Kidney (tissue), 14 donors: Measurements from ENCODE around the gene PXT1. TPM values are rescaled to one million over a fixed set of nuclear protein-coding genes. Genes with fewer than 3 reads are reported as not detected.

ENCODE experiments used
- DNase-seq, 5 donors: peaks; one replicate each; pipeline ENCODE4 v3.0.0-alpha.2; 2013 to 2020
- FAIRE-seq: peaks from 2 replicates; lab custom pipeline; 2012; peaks lifted over from hg19 to GRCh38; lab: Jason Lieb, UNC
- H3K27ac ChIP-seq, 2 donors: one replicate each; pipeline ENCODE4 v1.7.0; 2013; ENCODE audit warnings: low read depth in 2 of 2, low read length in 2 of 2, inconsistent platforms in 1 of 2
- H3K27me3 ChIP-seq: one replicate; pipeline ENCODE4 v1.7.1; 2013; ENCODE audit warnings: low read length, inconsistent platforms; ENCODE audit not compliant: control insufficient read depth, insufficient read depth
- H3K36me3 ChIP-seq, 3 donors: one replicate each; pipeline versions ENCODE4 v1.7.0 to v1.7.1; 2013; ENCODE audit warnings: low read length in 3 of 3, control low read depth in 1 of 3, inconsistent platforms in 1 of 3; ENCODE audit not compliant: insufficient read depth in 3 of 3, control insufficient read depth in 2 of 3
- H3K4me1 ChIP-seq, 3 donors: one replicate each; pipeline versions ENCODE4 v1.7.0 to v1.7.1; 2013; ENCODE audit warnings: low read length in 3 of 3, inconsistent platforms in 1 of 3, low read depth in 1 of 3; ENCODE audit not compliant: control insufficient read depth in 2 of 3, insufficient read depth in 2 of 3
- H3K4me3 ChIP-seq, 3 donors: one replicate each; pipeline versions ENCODE4 v1.7.0 to v1.8.1; 2013; ENCODE audit warnings: low read length in 3 of 3, control low read depth in 1 of 3, inconsistent platforms in 1 of 3
- H3K9ac ChIP-seq, 3 donors: one replicate each; pipeline versions ENCODE4 v1.7.0 to v1.7.1; 2013; ENCODE audit warnings: low read length in 3 of 3, control low read depth in 1 of 3, inconsistent platforms in 1 of 3
- H3K9me3 ChIP-seq, 3 donors: one replicate each; pipeline versions ENCODE4 v1.7.0 to v1.7.1; 2013; ENCODE audit warnings: low read length in 3 of 3, control low read depth in 1 of 3, inconsistent platforms in 1 of 3; ENCODE audit not compliant: control insufficient read depth in 2 of 3, insufficient read depth in 1 of 3
- intact Hi-C: fragments of 100-400 bp; cut with DNase I; formaldehyde crosslinking; loops from one replicate; pipeline ENCODE4 v1.11.1; 2022
- polyA plus RNA-seq: library from polyadenylated mRNA; stranded (reverse); fragments of 350-450 nt; fragmentation: Illumina TruSeq; extraction: RNeasy Lipid Tissue Mini Kit (QIAGEN cat#74804); gene quantifications from one replicate; pipeline ENCODE4 v1.2.3, GENCODE V29; 2014; ENCODE audit warnings: low read depth, low replicate concordance; ENCODE audit not compliant: insufficient read depth
- total RNA-seq: library from RNA; stranded (reverse); fragmentation: NEBNext Ultra II Directional; extraction: Animal tissue kit (Norgen Biotek cat#: 25700); gene quantifications from one replicate; pipeline ENCODE4 v1.2.1, GENCODE V29; 2021
- TF ChIP-seq, protein P1 (sequence below): IDR thresholded peaks from 3 replicates; pipeline ENCODE4 v1.5.1; 2012; ENCODE audit warnings: mild to moderate bottlenecking, moderate library complexity, borderline replicate concordance; ENCODE audit not compliant: insufficient read depth; ENCODE audit errors: extremely low read depth
- donor health status: control.
- donor health status: control.
- donor health status: control.
- donor health status: control.
- donor health status: control.
- donor health status: DM: yes; HTN: yes; CAD: no.
- donor health status: Normal renal cell carcinoma (clear cell type).

PXT1 gene
- total and polyA plus RNA-seq, 2 donors from 2014 or later: 0.13 TPM; not detected in 1

DNA sequence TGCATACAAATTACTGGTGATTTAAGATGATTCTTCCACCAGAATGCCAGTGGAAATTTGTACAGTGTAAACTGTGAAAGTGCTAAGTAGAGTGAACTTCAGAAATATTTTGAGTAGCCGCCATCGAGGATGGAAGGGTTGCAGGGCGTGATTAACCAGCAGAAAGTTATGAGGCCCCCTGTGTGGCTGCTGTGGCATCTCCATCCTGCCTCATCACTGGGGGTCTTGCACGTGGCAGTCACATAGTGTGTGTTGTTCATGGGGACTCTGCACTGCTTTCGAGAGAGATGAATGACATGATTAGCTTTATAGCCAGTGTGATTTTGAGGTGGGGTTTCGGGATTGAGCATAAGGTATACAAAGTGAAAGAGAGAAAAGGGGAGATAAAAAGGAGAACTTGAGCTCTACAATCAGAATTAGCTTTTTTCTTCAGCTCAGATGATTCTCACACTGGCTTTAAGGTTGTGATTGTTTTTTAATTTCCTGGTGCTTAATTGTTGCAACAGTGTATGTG is 26.6 kb upstream of the PXT1 start:
- Histone ChIP-seq H3K4me3 (no peak overlapping the region), H3K36me3 (peaks cover 0 to 7% (median 4%) of the 10 kb centered on the region in 3 donors), H3K27ac (no peak overlapping the region), H3K27me3 (no peaks in the 10 kb centered on the region), H3K9me3 (no peaks in the 10 kb centered on the region), H3K4me1 (no peaks in the 10 kb centered on the region), H3K9ac (no peak overlapping the region)
- TF ChIP-seq, protein P1, sequence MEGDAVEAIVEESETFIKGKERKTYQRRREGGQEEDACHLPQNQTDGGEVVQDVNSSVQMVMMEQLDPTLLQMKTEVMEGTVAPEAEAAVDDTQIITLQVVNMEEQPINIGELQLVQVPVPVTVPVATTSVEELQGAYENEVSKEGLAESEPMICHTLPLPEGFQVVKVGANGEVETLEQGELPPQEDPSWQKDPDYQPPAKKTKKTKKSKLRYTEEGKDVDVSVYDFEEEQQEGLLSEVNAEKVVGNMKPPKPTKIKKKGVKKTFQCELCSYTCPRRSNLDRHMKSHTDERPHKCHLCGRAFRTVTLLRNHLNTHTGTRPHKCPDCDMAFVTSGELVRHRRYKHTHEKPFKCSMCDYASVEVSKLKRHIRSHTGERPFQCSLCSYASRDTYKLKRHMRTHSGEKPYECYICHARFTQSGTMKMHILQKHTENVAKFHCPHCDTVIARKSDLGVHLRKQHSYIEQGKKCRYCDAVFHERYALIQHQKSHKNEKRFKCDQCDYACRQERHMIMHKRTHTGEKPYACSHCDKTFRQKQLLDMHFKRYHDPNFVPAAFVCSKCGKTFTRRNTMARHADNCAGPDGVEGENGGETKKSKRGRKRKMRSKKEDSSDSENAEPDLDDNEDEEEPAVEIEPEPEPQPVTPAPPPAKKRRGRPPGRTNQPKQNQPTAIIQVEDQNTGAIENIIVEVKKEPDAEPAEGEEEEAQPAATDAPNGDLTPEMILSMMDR: no peak
- intact Hi-C loops: no loop called here
- DNase-seq: no peak
- FAIRE-seq: no peak

DNA sequence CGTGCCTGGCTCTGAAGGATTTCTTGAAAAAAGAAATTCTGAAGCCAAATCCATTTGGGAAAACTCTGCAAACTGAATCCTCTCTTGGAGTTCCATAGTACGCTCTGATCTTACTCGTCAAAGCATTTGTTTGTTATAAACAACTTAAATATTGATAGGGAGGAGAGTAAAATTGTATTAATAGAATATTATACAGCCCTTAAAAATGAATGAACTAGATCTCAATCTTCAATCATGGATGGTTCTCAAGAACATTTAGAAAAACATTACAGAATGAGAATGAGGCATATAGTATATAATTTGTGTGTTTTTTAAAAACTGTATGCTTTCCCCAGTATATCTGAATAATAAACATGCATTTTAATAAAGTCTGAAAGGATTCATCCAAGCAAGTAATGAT is 25.0 kb upstream of the PXT1 start:
- no peaks in the 10 kb centered on the region for H3K9me3 ChIP-seq
- FAIRE-seq (no peak), DNase-seq (no peak)
- no peaks in the 10 kb centered on the region for H3K4me1 ChIP-seq
- H3K9ac ChIP-seq: no peak overlapping the region
- intact Hi-C loops: no loop called here
- no peaks in the 10 kb centered on the region for H3K27me3 ChIP-seq
- no peak overlapping the region for H3K27ac ChIP-seq
- no peak overlapping the region for H3K4me3 ChIP-seq
- H3K36me3 ChIP-seq: peaks cover 0 to 7% (median 4%) of the 10 kb centered on the region in 3 donors
- TF ChIP-seq, protein P1: no peak

DNA sequence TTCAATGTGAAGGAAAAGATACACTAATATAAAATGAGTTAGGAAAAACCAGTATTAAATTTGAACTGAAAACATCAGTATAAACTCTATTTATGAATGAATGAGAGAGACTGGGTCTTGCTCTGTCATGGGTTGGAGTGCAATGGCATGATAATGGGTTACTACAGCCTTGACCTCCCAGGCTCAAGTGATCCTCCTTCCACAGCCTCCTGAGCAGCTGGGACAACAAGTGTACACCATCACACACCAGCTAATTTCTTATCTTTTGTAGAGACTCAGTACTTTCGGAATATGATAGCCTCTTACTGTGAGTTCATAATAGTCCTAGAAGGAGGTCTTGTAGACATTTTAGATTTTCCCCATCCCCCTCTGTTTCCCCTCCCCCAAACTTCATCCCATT is 21.6 kb upstream of the PXT1 start:
- Histone ChIP-seq H3K4me1 (peaks cover 0 to 9% (median 2%) of the 10 kb centered on the region in 3 donors), H3K27ac (no peak overlapping the region), H3K36me3 (no peaks in the 10 kb centered on the region), H3K9ac (no peak overlapping the region), H3K27me3 (no peaks in the 10 kb centered on the region), H3K4me3 (no peak overlapping the region), H3K9me3 (no peaks in the 10 kb centered on the region)
- FAIRE-seq: no peak
- TF ChIP-seq, protein P1: no peak
- intact Hi-C loops: no loop called here
- DNase-seq: no peak

DNA sequence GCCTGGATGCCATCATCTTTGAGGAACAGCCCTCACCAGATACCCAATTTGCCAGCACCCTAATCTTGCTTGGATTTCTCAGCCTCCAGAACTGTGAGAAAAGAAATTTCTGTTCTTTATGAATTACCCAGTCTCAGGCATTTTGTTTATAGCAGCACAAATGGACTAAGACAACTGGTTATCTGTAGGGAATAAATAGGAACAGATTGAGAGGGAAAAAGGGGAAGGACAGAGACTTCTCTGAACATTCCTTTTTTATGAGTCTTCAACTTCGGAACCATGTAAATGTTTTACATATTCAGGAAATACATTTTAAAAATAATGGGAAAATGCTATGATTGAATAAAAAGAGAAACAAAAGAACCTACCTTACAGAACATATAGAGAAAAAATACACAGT is 21.0 kb upstream of the PXT1 start:
- no peak overlapping the region for H3K9ac ChIP-seq
- no peaks in the 10 kb centered on the region for H3K9me3 ChIP-seq
- H3K27me3 ChIP-seq: no peaks in the 10 kb centered on the region
- TF ChIP-seq, protein P1: no peak
- DNase-seq: no peak
- no peak overlapping the region for H3K4me3 ChIP-seq
- no peak overlapping the region for H3K27ac ChIP-seq
- intact Hi-C loops: no loop called here
- H3K4me1 ChIP-seq: peaks cover 0 to 11% (median 2%) of the 10 kb centered on the region in 3 donors
- H3K36me3 ChIP-seq: no peaks in the 10 kb centered on the region
- FAIRE-seq: no peak
